ENCODE results near the gene ZNF662.

ZNF662 gene

GRCh38 chr3:42895580-42895868 is 10.4 kb upstream of the ZNF662 start:
- no peak overlapping the region for H2AFZ ChIP-seq (ENCODE audit: low read depth, low read length)
- H3K9me3 ChIP-seq (ENCODE audit: low read length): peaks cover 2% of the 10 kb centered on the region
- H3K4me1 ChIP-seq (ENCODE audit: insufficient read depth, low read length): peaks cover 5% of the 10 kb centered on the region
- no peak overlapping the region for H3K4me3 ChIP-seq (ENCODE audit: low read length)
- H3K36me3 ChIP-seq (ENCODE audit: insufficient read depth, low read length): no peaks in the 10 kb centered on the region
- H3K27me3 ChIP-seq (ENCODE audit: insufficient read depth, low read length): no peaks in the 10 kb centered on the region

GRCh38 chr3:42898896-42899675 is 6.9 kb upstream of the ZNF662 start:
- Histone ChIP-seq H2AFZ (ENCODE audit: low read depth, low read length) (no peak overlapping the region), H3K27me3 (ENCODE audit: insufficient read depth, low read length) (no peaks in the 10 kb centered on the region), H3K4me3 (ENCODE audit: low read length) (no peak overlapping the region), H3K36me3 (ENCODE audit: insufficient read depth, low read length) (no peaks in the 10 kb centered on the region), H3K4me1 (ENCODE audit: insufficient read depth, low read length) (no peaks in the 10 kb centered on the region), H3K9me3 (ENCODE audit: low read length) (peaks cover 2% of the 10 kb centered on the region)

- Histone ChIP-seq H3K36me3 (ENCODE audit: insufficient read depth, low read length) (no peaks in the 10 kb centered on the region), H3K27me3 (ENCODE audit: insufficient read depth, low read length) (no peaks in the 10 kb centered on the region), H2AFZ (ENCODE audit: low read depth, low read length) (no peak overlapping the region), H3K9me3 (ENCODE audit: low read length) (peaks cover 2% of the 10 kb centered on the region), H3K4me3 (ENCODE audit: low read length) (no peak overlapping the region), H3K4me1 (ENCODE audit: insufficient read depth, low read length) (no peaks in the 10 kb centered on the region)
Measured at GRCh38 chr3:42900226-42901072, 5.5 kb upstream of the ZNF662 start.

GRCh38 chr3:42901073-42901415 is 4.9 kb upstream of the ZNF662 start:
- H3K4me3 ChIP-seq (ENCODE audit: low read length): no peak overlapping the region
- no peaks in the 10 kb centered on the region for H3K27me3 ChIP-seq (ENCODE audit: insufficient read depth, low read length)
- H3K4me1 ChIP-seq (ENCODE audit: insufficient read depth, low read length): no peaks in the 10 kb centered on the region
- H2AFZ ChIP-seq (ENCODE audit: low read depth, low read length): no peak overlapping the region
- H3K9me3 ChIP-seq (ENCODE audit: low read length): peaks cover 2% of the 10 kb centered on the region
- no peaks in the 10 kb centered on the region for H3K36me3 ChIP-seq (ENCODE audit: insufficient read depth, low read length)

GRCh38 chr3:42902257-42902656 is 3.7 kb upstream of the ZNF662 start:
- Histone ChIP-seq H3K4me1 (ENCODE audit: insufficient read depth, low read length) (no peaks in the 10 kb centered on the region), H3K27me3 (ENCODE audit: insufficient read depth, low read length) (no peaks in the 10 kb centered on the region), H3K36me3 (ENCODE audit: insufficient read depth, low read length) (no peaks in the 10 kb centered on the region), H3K4me3 (ENCODE audit: low read length) (no peak overlapping the region), H3K9me3 (ENCODE audit: low read length) (peaks cover 2% of the 10 kb centered on the region), H2AFZ (ENCODE audit: low read depth, low read length) (no peak overlapping the region)

GRCh38 chr3:42904076-42904475 is 1.9 kb upstream of the ZNF662 start:
- Histone ChIP-seq H3K4me1 (ENCODE audit: insufficient read depth, low read length) (no peaks in the 10 kb centered on the region), H2AFZ (ENCODE audit: low read depth, low read length) (no peak overlapping the region), H3K27me3 (ENCODE audit: insufficient read depth, low read length) (no peaks in the 10 kb centered on the region), H3K36me3 (ENCODE audit: insufficient read depth, low read length) (no peaks in the 10 kb centered on the region), H3K9me3 (ENCODE audit: low read length) (peaks cover 2% of the 10 kb centered on the region), H3K4me3 (ENCODE audit: low read length) (no peak overlapping the region)

- no peaks in the 10 kb centered on the region for H3K9me3 ChIP-seq (ENCODE audit: low read length)
- no peak overlapping the region for H2AFZ ChIP-seq (ENCODE audit: low read depth, low read length)
- no peaks in the 10 kb centered on the region for H3K4me1 ChIP-seq (ENCODE audit: insufficient read depth, low read length)
- H3K27me3 ChIP-seq (ENCODE audit: insufficient read depth, low read length): no peaks in the 10 kb centered on the region
- no peaks in the 10 kb centered on the region for H3K36me3 ChIP-seq (ENCODE audit: insufficient read depth, low read length)
- no peak overlapping the region for H3K4me3 ChIP-seq (ENCODE audit: low read length)
Measured at GRCh38 chr3:42905740-42906069, 237 bp upstream of the ZNF662 start.

GRCh38 chr3:42906848-42907183 is 874 bp downstream of the ZNF662 start:
- H3K36me3 ChIP-seq (ENCODE audit: insufficient read depth, low read length): no peaks in the 10 kb centered on the region
- H3K27me3 ChIP-seq (ENCODE audit: insufficient read depth, low read length): no peaks in the 10 kb centered on the region
- no peaks in the 10 kb centered on the region for H3K4me1 ChIP-seq (ENCODE audit: insufficient read depth, low read length)
- H3K9me3 ChIP-seq (ENCODE audit: low read length): no peaks in the 10 kb centered on the region
- H2AFZ ChIP-seq (ENCODE audit: low read depth, low read length): no peak overlapping the region
- H3K4me3 ChIP-seq (ENCODE audit: low read length): no peak overlapping the region

- Histone ChIP-seq H3K36me3 (ENCODE audit: insufficient read depth, low read length) (no peaks in the 10 kb centered on the region), H3K9me3 (ENCODE audit: low read length) (no peaks in the 10 kb centered on the region), H3K27me3 (ENCODE audit: insufficient read depth, low read length) (no peaks in the 10 kb centered on the region), H3K4me3 (ENCODE audit: low read length) (no peak overlapping the region), H3K4me1 (ENCODE audit: insufficient read depth, low read length) (no peaks in the 10 kb centered on the region), H2AFZ (ENCODE audit: low read depth, low read length) (no peak overlapping the region)
Measured at GRCh38 chr3:42908675-42909074, 2.7 kb downstream of the ZNF662 start.

GRCh38 chr3:42911551-42911950 is 5.6 kb downstream of the ZNF662 start:
- H3K36me3 ChIP-seq (ENCODE audit: insufficient read depth, low read length): no peaks in the 10 kb centered on the region
- no peak overlapping the region for H3K4me3 ChIP-seq (ENCODE audit: low read length)
- no peaks in the 10 kb centered on the region for H3K9me3 ChIP-seq (ENCODE audit: low read length)
- no peaks in the 10 kb centered on the region for H3K27me3 ChIP-seq (ENCODE audit: insufficient read depth, low read length)
- no peak overlapping the region for H2AFZ ChIP-seq (ENCODE audit: low read depth, low read length)
- H3K4me1 ChIP-seq (ENCODE audit: insufficient read depth, low read length): no peaks in the 10 kb centered on the region

GRCh38 chr3:42914771-42915515 is 9.0 kb downstream of the ZNF662 start:
- H2AFZ ChIP-seq (ENCODE audit: low read depth, low read length): no peak overlapping the region
- no peak overlapping the region for H3K4me3 ChIP-seq (ENCODE audit: low read length)
- peaks cover 3% of the 10 kb centered on the region for H3K9me3 ChIP-seq (ENCODE audit: low read length)
- H3K27me3 ChIP-seq (ENCODE audit: insufficient read depth, low read length): no peaks in the 10 kb centered on the region
- H3K4me1 ChIP-seq (ENCODE audit: insufficient read depth, low read length): no peaks in the 10 kb centered on the region
- no peaks in the 10 kb centered on the region for H3K36me3 ChIP-seq (ENCODE audit: insufficient read depth, low read length)

GRCh38 chr3:42923606-42924005 is 17.7 kb downstream of the ZNF662 start:
- no peak overlapping the region for H3K4me3 ChIP-seq (ENCODE audit: low read length)
- H3K27me3 ChIP-seq (ENCODE audit: insufficient read depth, low read length): no peaks in the 10 kb centered on the region
- no peaks in the 10 kb centered on the region for H3K4me1 ChIP-seq (ENCODE audit: insufficient read depth, low read length)
- H3K36me3 ChIP-seq (ENCODE audit: insufficient read depth, low read length): no peaks in the 10 kb centered on the region
- H3K9me3 ChIP-seq (ENCODE audit: low read length): no peaks in the 10 kb centered on the region
- no peak overlapping the region for H2AFZ ChIP-seq (ENCODE audit: low read depth, low read length)

GRCh38 chr3:42926310-42926709 is 20.4 kb downstream of the ZNF662 start:
- H3K9me3 ChIP-seq (ENCODE audit: low read length): no peaks in the 10 kb centered on the region
- H3K4me1 ChIP-seq (ENCODE audit: insufficient read depth, low read length): no peaks in the 10 kb centered on the region
- no peak overlapping the region for H3K4me3 ChIP-seq (ENCODE audit: low read length)
- no peak overlapping the region for H2AFZ ChIP-seq (ENCODE audit: low read depth, low read length)
- H3K27me3 ChIP-seq (ENCODE audit: insufficient read depth, low read length): no peaks in the 10 kb centered on the region
- no peaks in the 10 kb centered on the region for H3K36me3 ChIP-seq (ENCODE audit: insufficient read depth, low read length)
